K562 (cell line): Measurements from ENCODE around the gene LPIN1. TPM values are rescaled to one million over a fixed set of nuclear protein-coding genes. Genes with fewer than 3 reads are reported as not detected.

Experiments
- CBX1 ChIP-seq: sonication (generic); IDR thresholded peaks from 2 replicates; pipeline ENCODE4 v1.6.1; 2016; ENCODE audit warnings: antibody characterized with exemption, low read depth, mild to moderate bottlenecking
- CUX1 ChIP-seq: fragments of 200-800 bp; sonication (Bioruptor generic); IDR thresholded peaks from 2 replicates; pipeline ENCODE4 v1.6.1; 2016; ENCODE audit warnings: missing genetic modification characterization, missing compliant biosample characterization
- HNRNPL ChIP-seq: fragments of 200-400 bp; formaldehyde crosslinking; IDR thresholded peaks from 2 replicates; pipeline ENCODE4 v1.6.1; 2017; ENCODE audit warnings: low read depth, mild to moderate bottlenecking, low read length
- IRF9 ChIP-seq: fragments of 450-650 bp; IDR thresholded peaks from 2 replicates; pipeline ENCODE4 v1.6.1; 2016; ENCODE audit warnings: missing biosample characterization, missing genetic modification characterization
- NR4A1 ChIP-seq, 2 experiments: fragments of 250-450 bp in 1 of 2; fragments of 450-650 bp in 1 of 2; sonication (Bioruptor Pico) in 1 of 2; IDR thresholded peaks; 2 replicates each; pipeline versions ENCODE4 v1.4.0 to v1.6.1; 2016 to 2020; ENCODE audit warnings: mild to moderate bottlenecking in 2 of 2, missing compliant biosample characterization in 1 of 2, missing genetic modification characterization in 1 of 2, moderate library complexity in 1 of 2
- NRF1 ChIP-seq, 2 experiments: fragments of 450-650 bp; IDR thresholded peaks in 1 of 2; conservative IDR thresholded peaks in 1 of 2; 2 replicates each; pipeline ENCODE4 v1.6.1; 2014; ENCODE audit warnings: mild to moderate bottlenecking in 2 of 2
- PREB ChIP-seq: sonication (generic); formaldehyde crosslinking; IDR thresholded peaks from 2 replicates; pipeline ENCODE4 v1.8.1; 2023; ENCODE audit warnings: mild to moderate bottlenecking, missing genetic modification reagents
- PTBP1 ChIP-seq: fragments of 200-400 bp; formaldehyde crosslinking; IDR thresholded peaks from 2 replicates; pipeline ENCODE4 v1.6.1; 2017; ENCODE audit warnings: low read depth, low read length
- RFX5 ChIP-seq: IDR thresholded peaks from 2 replicates; pipeline ENCODE4 v1.6.1; 2011; ENCODE audit warnings: low read depth, mild to moderate bottlenecking, improper control_type of control experiment, low read length
- SMARCE1 ChIP-seq: fragments of 450-650 bp; IDR thresholded peaks from 2 replicates; pipeline ENCODE4 v1.7.1; 2016; ENCODE audit warnings: mild to moderate bottlenecking
- ZKSCAN8 ChIP-seq: fragments of 200-800 bp; sonication (Bioruptor generic); IDR thresholded peaks from 2 replicates; pipeline ENCODE4 v1.6.1; 2016; ENCODE audit warnings: missing genetic modification characterization, missing compliant biosample characterization
- ZNF197 ChIP-seq: fragments of 200-800 bp; sonication (Bioruptor generic); IDR thresholded peaks from 2 replicates; pipeline ENCODE4 v1.6.1; 2016; ENCODE audit warnings: low read depth, missing genetic modification characterization, missing compliant biosample characterization
- ZNF583 ChIP-seq: fragments of 250-450 bp; sonication (Bioruptor Pico); IDR thresholded peaks from 2 replicates; pipeline ENCODE4 v1.4.0; 2020
- ZNF79 ChIP-seq: fragments of 250-450 bp; sonication (Bioruptor Pico); IDR thresholded peaks from 2 replicates; pipeline ENCODE4 v1.4.0; 2020; ENCODE audit warnings: low read depth, mild to moderate bottlenecking, moderate library complexity
- polyA plus RNA-seq, 8 experiments: library from polyadenylated mRNA; depleted of rRNA in 4 of 8; stranded (reverse) in 5 of 8; unstranded in 3 of 8; fragments of >200 nt; fragmentation: Nextera tagmentation in 2 of 8; fragmentation: Illumina TruSeq in 1 of 8; extraction: Ambion mirVana in 2 of 8; extraction: Trizol in 1 of 8; gene quantifications; 2 replicates each; pipeline versions ENCODE4 v1.2.1 to v1.2.3, GENCODE V29; 2011 to 2014; ENCODE audit warnings: inconsistent platforms in 1 of 8, missing spikeins in 1 of 8
- total RNA-seq, 7 experiments: library from RNA; depleted of rRNA in 6 of 7; stranded (reverse); fragments of >200 nt in 6 of 7; fragmentation: Illumina TruSeq in 2 of 7; extraction: Trizol in 2 of 7; gene quantifications; 2 replicates each; pipeline versions ENCODE4 v1.2.1 to v1.2.3, GENCODE V29; 2011 to 2021; ENCODE audit warnings: low replicate concordance in 1 of 7
- TF ChIP-seq, protein P1 (sequence below): fragments of 150-350 bp; IDR thresholded peaks from 2 replicates; pipeline ENCODE4 v1.6.1; 2014; ENCODE audit warnings: low read depth, mild to moderate bottlenecking, low read length, borderline replicate concordance

LPIN1 gene
- total and polyA plus RNA-seq, 9 of the 15 experiments (the other 6 are each of a cell fraction or from before 2014, with no cell fraction given), result 9.2 to 84.0 (median 27.8) TPM

GRCh38 chr2:11830708-11831301, 84.4 kb downstream of the LPIN1 start (continued):
- TF ChIP-seq, protein P1, sequence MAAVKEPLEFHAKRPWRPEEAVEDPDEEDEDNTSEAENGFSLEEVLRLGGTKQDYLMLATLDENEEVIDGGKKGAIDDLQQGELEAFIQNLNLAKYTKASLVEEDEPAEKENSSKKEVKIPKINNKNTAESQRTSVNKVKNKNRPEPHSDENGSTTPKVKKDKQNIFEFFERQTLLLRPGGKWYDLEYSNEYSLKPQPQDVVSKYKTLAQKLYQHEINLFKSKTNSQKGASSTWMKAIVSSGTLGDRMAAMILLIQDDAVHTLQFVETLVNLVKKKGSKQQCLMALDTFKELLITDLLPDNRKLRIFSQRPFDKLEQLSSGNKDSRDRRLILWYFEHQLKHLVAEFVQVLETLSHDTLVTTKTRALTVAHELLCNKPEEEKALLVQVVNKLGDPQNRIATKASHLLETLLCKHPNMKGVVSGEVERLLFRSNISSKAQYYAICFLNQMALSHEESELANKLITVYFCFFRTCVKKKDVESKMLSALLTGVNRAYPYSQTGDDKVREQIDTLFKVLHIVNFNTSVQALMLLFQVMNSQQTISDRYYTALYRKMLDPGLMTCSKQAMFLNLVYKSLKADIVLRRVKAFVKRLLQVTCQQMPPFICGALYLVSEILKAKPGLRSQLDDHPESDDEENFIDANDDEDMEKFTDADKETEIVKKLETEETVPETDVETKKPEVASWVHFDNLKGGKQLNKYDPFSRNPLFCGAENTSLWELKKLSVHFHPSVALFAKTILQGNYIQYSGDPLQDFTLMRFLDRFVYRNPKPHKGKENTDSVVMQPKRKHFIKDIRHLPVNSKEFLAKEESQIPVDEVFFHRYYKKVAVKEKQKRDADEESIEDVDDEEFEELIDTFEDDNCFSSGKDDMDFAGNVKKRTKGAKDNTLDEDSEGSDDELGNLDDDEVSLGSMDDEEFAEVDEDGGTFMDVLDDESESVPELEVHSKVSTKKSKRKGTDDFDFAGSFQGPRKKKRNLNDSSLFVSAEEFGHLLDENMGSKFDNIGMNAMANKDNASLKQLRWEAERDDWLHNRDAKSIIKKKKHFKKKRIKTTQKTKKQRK, result no peak
- TF ChIP-seq HNRNPL, result no peak
- no peak for TF ChIP-seq IRF9 (tag)
- TF ChIP-seq ZNF197, result 0 out of 2 replicates have a peak, but pooled peaks have one; percentile 56
- TF ChIP-seq PREB (CRISPR knock-in tag), result no peak
- TF ChIP-seq CBX1, result no peak
- no peak for TF ChIP-seq PTBP1
- no peak for TF ChIP-seq CUX1 (CRISPR knock-in tag)
- TF ChIP-seq SMARCE1, result no peak
- no peak for TF ChIP-seq ZKSCAN8
- TF ChIP-seq NR4A1 (CRISPR knock-in tag; IDR thresholded peaks at IDR 0.05), result 0 out of 2 replicates have a peak, but pooled peaks have one; percentile 49
- TF ChIP-seq NR4A1 (tag; IDR thresholded peaks at IDR 0.05), result no peak
- no peak for TF ChIP-seq ZNF583 (CRISPR knock-in tag)
- no peak for TF ChIP-seq NRF1 (conservative IDR thresholded peaks at IDR 0.05 in 1 of 2, IDR thresholded peaks at IDR 0.05 in 1 of 2)
- no peak for TF ChIP-seq RFX5
- TF ChIP-seq ZNF79 (CRISPR knock-in tag), result 0 out of 2 replicates have a peak, but pooled peaks have one; percentile 30
